ENCODE data around the gene WDR64.

DNA sequence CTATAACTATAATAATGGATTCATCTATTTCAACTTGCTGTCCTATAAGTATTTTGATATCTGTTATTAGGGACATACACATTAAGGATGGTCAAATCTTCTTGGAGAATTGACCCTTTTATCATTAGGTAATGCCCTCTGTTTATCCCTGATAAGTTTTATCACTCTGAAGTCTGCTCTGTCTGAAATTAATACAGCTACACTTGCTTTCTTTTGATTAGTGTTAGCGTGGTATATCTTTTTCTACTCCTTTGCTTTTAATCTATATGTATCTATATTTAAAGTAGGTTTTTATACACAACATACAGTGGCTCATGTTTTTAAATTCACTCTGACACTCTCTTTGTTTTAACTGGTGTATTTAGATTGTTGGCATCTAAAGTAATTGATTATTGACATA is 126.0 kb downstream of the WDR64 start:
- TF ChIP-seq GATA2 (IDR thresholded peaks at IDR 0.05; ENCODE audit: insufficient read depth, insufficient read length, low read depth, low read length) = no peak
- TF ChIP-seq EZH2 (IDR thresholded peaks at IDR 0.05; ENCODE audit: borderline replicate concordance, low read depth, low read length, severe bottlenecking) = no peak
- TF ChIP-seq, protein P1, sequence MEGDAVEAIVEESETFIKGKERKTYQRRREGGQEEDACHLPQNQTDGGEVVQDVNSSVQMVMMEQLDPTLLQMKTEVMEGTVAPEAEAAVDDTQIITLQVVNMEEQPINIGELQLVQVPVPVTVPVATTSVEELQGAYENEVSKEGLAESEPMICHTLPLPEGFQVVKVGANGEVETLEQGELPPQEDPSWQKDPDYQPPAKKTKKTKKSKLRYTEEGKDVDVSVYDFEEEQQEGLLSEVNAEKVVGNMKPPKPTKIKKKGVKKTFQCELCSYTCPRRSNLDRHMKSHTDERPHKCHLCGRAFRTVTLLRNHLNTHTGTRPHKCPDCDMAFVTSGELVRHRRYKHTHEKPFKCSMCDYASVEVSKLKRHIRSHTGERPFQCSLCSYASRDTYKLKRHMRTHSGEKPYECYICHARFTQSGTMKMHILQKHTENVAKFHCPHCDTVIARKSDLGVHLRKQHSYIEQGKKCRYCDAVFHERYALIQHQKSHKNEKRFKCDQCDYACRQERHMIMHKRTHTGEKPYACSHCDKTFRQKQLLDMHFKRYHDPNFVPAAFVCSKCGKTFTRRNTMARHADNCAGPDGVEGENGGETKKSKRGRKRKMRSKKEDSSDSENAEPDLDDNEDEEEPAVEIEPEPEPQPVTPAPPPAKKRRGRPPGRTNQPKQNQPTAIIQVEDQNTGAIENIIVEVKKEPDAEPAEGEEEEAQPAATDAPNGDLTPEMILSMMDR (IDR thresholded peaks at IDR 0.05; ENCODE audit: extremely low read depth in 1 of 2, insufficient read depth in 1 of 2, low read depth in 1 of 2, low read length in 2 of 2) = no peak
- TF ChIP-seq, protein P2, sequence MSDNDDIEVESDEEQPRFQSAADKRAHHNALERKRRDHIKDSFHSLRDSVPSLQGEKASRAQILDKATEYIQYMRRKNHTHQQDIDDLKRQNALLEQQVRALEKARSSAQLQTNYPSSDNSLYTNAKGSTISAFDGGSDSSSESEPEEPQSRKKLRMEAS (IDR thresholded peaks at IDR 0.05; ENCODE audit: insufficient read depth, insufficient read length) = no peak

Measured in endothelial cell of umbilical vein (primary cell).